ENCODE results near the gene CLASP2. TPM values are rescaled to one million over a fixed set of nuclear protein-coding genes. Genes with fewer than 3 reads are reported as not detected.

CLASP2 gene
- total RNA-seq, 2 donors from 2014 or later: 65.0 to 74.8 TPM

GRCh38 chr3:33722191-33722590 is 4.1 kb upstream of the CLASP2 start:
- peaks cover 4% of the 10 kb centered on the region for H3K4me1 Mint-ChIP-seq
- TF ChIP-seq, protein P1, sequence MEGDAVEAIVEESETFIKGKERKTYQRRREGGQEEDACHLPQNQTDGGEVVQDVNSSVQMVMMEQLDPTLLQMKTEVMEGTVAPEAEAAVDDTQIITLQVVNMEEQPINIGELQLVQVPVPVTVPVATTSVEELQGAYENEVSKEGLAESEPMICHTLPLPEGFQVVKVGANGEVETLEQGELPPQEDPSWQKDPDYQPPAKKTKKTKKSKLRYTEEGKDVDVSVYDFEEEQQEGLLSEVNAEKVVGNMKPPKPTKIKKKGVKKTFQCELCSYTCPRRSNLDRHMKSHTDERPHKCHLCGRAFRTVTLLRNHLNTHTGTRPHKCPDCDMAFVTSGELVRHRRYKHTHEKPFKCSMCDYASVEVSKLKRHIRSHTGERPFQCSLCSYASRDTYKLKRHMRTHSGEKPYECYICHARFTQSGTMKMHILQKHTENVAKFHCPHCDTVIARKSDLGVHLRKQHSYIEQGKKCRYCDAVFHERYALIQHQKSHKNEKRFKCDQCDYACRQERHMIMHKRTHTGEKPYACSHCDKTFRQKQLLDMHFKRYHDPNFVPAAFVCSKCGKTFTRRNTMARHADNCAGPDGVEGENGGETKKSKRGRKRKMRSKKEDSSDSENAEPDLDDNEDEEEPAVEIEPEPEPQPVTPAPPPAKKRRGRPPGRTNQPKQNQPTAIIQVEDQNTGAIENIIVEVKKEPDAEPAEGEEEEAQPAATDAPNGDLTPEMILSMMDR (conservative IDR thresholded peaks at IDR 0.05): no peak
- Histone ChIP-seq H3K4me1 (ENCODE audit: control insufficient read depth, insufficient read depth, low read length) (no peaks in the 10 kb centered on the region), H3K27ac (ENCODE audit: low read depth, low read length) (no peak overlapping the region), H3K9ac (ENCODE audit: extremely low read depth, low read length, poor library complexity, severe bottlenecking) (no peak overlapping the region), H3K4me3 (ENCODE audit: low read length) (no peak overlapping the region), H3K27me3 (ENCODE audit: control insufficient read depth, insufficient read depth, low read length, poor library complexity, severe bottlenecking) (no peaks in the 10 kb centered on the region), H3K9me3 (ENCODE audit: control insufficient read depth, low read length) (no peaks in the 10 kb centered on the region), H3K36me3 (ENCODE audit: control insufficient read depth, insufficient read depth, low read length) (no peaks in the 10 kb centered on the region)
- no peak for DNase-seq
- no peaks in the 10 kb centered on the region for H3K9me3 Mint-ChIP-seq
- 86 to 95% methylated on average over 1 of the region's 1 CpG for WGBS, 2 experiments (ENCODE audit: insufficient coverage in 1 of 2, insufficient read length in 1 of 2)
- H3K27ac Mint-ChIP-seq: no peak overlapping the region
- no peak overlapping the region for H3K4me3 Mint-ChIP-seq
- H3K27me3 Mint-ChIP-seq (ENCODE audit: insufficient read depth): no peaks in the 10 kb centered on the region
- no peaks in the 10 kb centered on the region for H3K36me3 Mint-ChIP-seq (ENCODE audit: low read depth)

GRCh38 chr3:33718595-33718907 is 497 bp upstream of the CLASP2 start:
- no peaks in the 10 kb centered on the region for H3K27me3 Mint-ChIP-seq (ENCODE audit: insufficient read depth)
- peak overlapping the region; percentile 96 for H3K27ac Mint-ChIP-seq
- no peaks in the 10 kb centered on the region for H3K9me3 ChIP-seq (ENCODE audit: control insufficient read depth, low read length)
- H3K27ac ChIP-seq (ENCODE audit: low read depth, low read length): no peak overlapping the region
- H3K9ac ChIP-seq (ENCODE audit: extremely low read depth, low read length, poor library complexity, severe bottlenecking): peak overlapping the region; percentile 84
- H3K27me3 ChIP-seq (ENCODE audit: control insufficient read depth, insufficient read depth, low read length, poor library complexity, severe bottlenecking): no peaks in the 10 kb centered on the region
- no peak overlapping the region for H3K4me3 Mint-ChIP-seq
- peaks cover 9% of the 10 kb centered on the region for H3K4me1 Mint-ChIP-seq
- TF ChIP-seq, protein P1 (conservative IDR thresholded peaks at IDR 0.05): no peak
- no peaks in the 10 kb centered on the region for H3K4me1 ChIP-seq (ENCODE audit: control insufficient read depth, insufficient read depth, low read length)
- peaks cover 2% of the 10 kb centered on the region for H3K36me3 Mint-ChIP-seq (ENCODE audit: low read depth)
- H3K9me3 Mint-ChIP-seq: no peaks in the 10 kb centered on the region
- WGBS, 2 experiments (ENCODE audit: insufficient coverage in 1 of 2, insufficient read length in 1 of 2): 49% methylated on average over 7 of the region's 7 CpGs
- no peaks in the 10 kb centered on the region for H3K36me3 ChIP-seq (ENCODE audit: control insufficient read depth, insufficient read depth, low read length)
- DNase-seq: no peak
- peak overlapping the region; percentile 99 for H3K4me3 ChIP-seq (ENCODE audit: low read length)

DNA sequence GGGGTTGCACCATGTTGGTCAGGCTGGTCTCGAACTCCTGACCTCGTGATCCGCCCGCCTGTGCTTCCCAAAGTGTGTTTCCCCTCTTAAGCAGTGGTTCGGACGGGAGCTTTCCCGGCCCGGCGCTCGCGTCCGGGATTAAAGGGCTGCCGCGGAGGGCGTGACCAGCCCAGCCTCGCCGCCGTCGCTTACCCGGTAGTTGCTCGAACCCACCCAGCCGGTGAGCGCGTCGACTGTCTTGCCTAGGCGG is 513 bp downstream of the CLASP2 start:
- Mint-ChIP-seq H3K9me3 (no peaks in the 10 kb centered on the region), H3K36me3 (ENCODE audit: low read depth) (peaks cover 5% of the 10 kb centered on the region), H3K27ac (peak overlapping the region; percentile 88), H3K27me3 (ENCODE audit: insufficient read depth) (no peaks in the 10 kb centered on the region), H3K4me3 (no peak overlapping the region), H3K4me1 (peaks cover 9% of the 10 kb centered on the region)
- H3K4me3 ChIP-seq (ENCODE audit: low read length): peak overlapping the region; percentile 99
- peak overlapping the region; percentile 78 for H3K27ac ChIP-seq (ENCODE audit: low read depth, low read length)
- DNase-seq: no peak
- WGBS, 2 experiments (ENCODE audit: insufficient coverage in 1 of 2, insufficient read length in 1 of 2): 0% methylated on average over 5 to 26 of the region's 26 CpGs
- TF ChIP-seq, protein P1 (conservative IDR thresholded peaks at IDR 0.05): no peak
- H3K9ac ChIP-seq (ENCODE audit: extremely low read depth, low read length, poor library complexity, severe bottlenecking): peak overlapping the region; percentile 84
- H3K4me1 ChIP-seq (ENCODE audit: control insufficient read depth, insufficient read depth, low read length): no peaks in the 10 kb centered on the region
- peaks cover 1% of the 10 kb centered on the region for H3K36me3 ChIP-seq (ENCODE audit: control insufficient read depth, insufficient read depth, low read length)
- H3K9me3 ChIP-seq (ENCODE audit: control insufficient read depth, low read length): no peaks in the 10 kb centered on the region
- H3K27me3 ChIP-seq (ENCODE audit: control insufficient read depth, insufficient read depth, low read length, poor library complexity, severe bottlenecking): no peaks in the 10 kb centered on the region

Measured in endodermal cell (in vitro differentiated cells).